Progenitor cell of endocrine pancreas (in vitro differentiated cells): ENCODE data around the gene MTF1. TPM values are rescaled to one million over a fixed set of nuclear protein-coding genes. Genes with fewer than 3 reads are reported as not detected.
"Not testable (repeated sequence)": the region's sequence is repeated elsewhere in the genome, so short reads cannot be mapped to it uniquely, and the experiment has no call there.

ENCODE experiments used
- DNase-seq: peaks from one replicate; pipeline ENCODE4 v3.0.0; 2021; ENCODE audit warnings: low spot score; ENCODE audit not compliant: unreplicated experiment
- H3K27ac Mint-ChIP-seq: 2 replicates; pipeline ENCODE4 v1.8.0; 2021; ENCODE audit warnings: mild to moderate bottlenecking, moderate library complexity, mixed read lengths
- H3K27me3 Mint-ChIP-seq: 2 replicates; pipeline ENCODE4 v1.8.0; 2021; ENCODE audit warnings: mixed read lengths
- H3K36me3 Mint-ChIP-seq: 2 replicates; pipeline ENCODE4 v1.8.0; 2022; ENCODE audit warnings: mixed read lengths; ENCODE audit not compliant: insufficient read depth
- H3K4me1 Mint-ChIP-seq: 2 replicates; pipeline ENCODE4 v1.8.0; 2021; ENCODE audit warnings: low read depth, mixed read lengths
- H3K4me3 Mint-ChIP-seq: 2 replicates; pipeline ENCODE4 v1.8.0; 2021; ENCODE audit warnings: low read depth, mild to moderate bottlenecking, moderate library complexity, mixed read lengths
- H3K9me3 Mint-ChIP-seq: 2 replicates; pipeline ENCODE4 v1.8.0; 2021; ENCODE audit warnings: low read depth, mixed read lengths
- CTCF ChIP-seq: fragments of 200-600 bp; sonication (generic); IDR thresholded peaks from one replicate; pipeline ENCODE4 v1.5.0; 2021; ENCODE audit warnings: antibody characterized with exemption, mild to moderate bottlenecking; ENCODE audit not compliant: unreplicated experiment
- total RNA-seq: library from RNA; stranded (reverse); gene quantifications from 2 replicates; pipeline ENCODE4 v1.2.1, GENCODE V29; 2021

Gene MTF1
- total RNA-seq, 1 donor from 2014 or later, result 15.3 TPM

- Mint-ChIP-seq H3K9me3 (no peaks in the 10 kb centered on the region), H3K27ac (no peak overlapping the region), H3K36me3 (peaks cover 4% of the 10 kb centered on the region), H3K27me3 (peaks cover 3% of the 10 kb centered on the region), H3K4me1 (peaks cover 19% of the 10 kb centered on the region), H3K4me3 (peak overlapping the region; percentile 59)
- no peak for DNase-seq
- no peak for TF ChIP-seq CTCF
These were observed 66.3 kb downstream of the MTF1 start for GRCh38 chr1:37792943-37793686.

GRCh38 chr1:37782491-37782890, 76.9 kb downstream of the MTF1 start:
- H3K4me3 Mint-ChIP-seq, result no peak overlapping the region
- H3K36me3 Mint-ChIP-seq, result no peaks in the 10 kb centered on the region
- peaks cover 37% of the 10 kb centered on the region for H3K27me3 Mint-ChIP-seq
- no peak for TF ChIP-seq CTCF
- DNase-seq, result no peak
- no peak overlapping the region for H3K27ac Mint-ChIP-seq
- H3K4me1 Mint-ChIP-seq, result no peaks in the 10 kb centered on the region
- H3K9me3 Mint-ChIP-seq, result no peaks in the 10 kb centered on the region

GRCh38 chr1:37778654-37779053, 80.7 kb downstream of the MTF1 start:
- Mint-ChIP-seq H3K4me3 (no peak overlapping the region), H3K4me1 (no peaks in the 10 kb centered on the region), H3K9me3 (no peaks in the 10 kb centered on the region), H3K27ac (no peak overlapping the region), H3K36me3 (no peaks in the 10 kb centered on the region), H3K27me3 (peaks cover 30% of the 10 kb centered on the region)
- no peak for DNase-seq
- TF ChIP-seq CTCF, result no peak

GRCh38 chr1:37776946-37777516, 82.4 kb downstream of the MTF1 start:
- Mint-ChIP-seq H3K27me3 (peaks cover 33% of the 10 kb centered on the region), H3K4me1 (no peaks in the 10 kb centered on the region), H3K27ac (no peak overlapping the region), H3K36me3 (no peaks in the 10 kb centered on the region), H3K4me3 (no peak overlapping the region), H3K9me3 (no peaks in the 10 kb centered on the region)
- DNase-seq, result no peak
- TF ChIP-seq CTCF, result no peak

- H3K9me3 Mint-ChIP-seq, H3K27ac Mint-ChIP-seq, H3K36me3 Mint-ChIP-seq, DNase-seq, H3K4me3 Mint-ChIP-seq, H3K4me1 Mint-ChIP-seq: not testable (repeated sequence)
- H3K27me3 Mint-ChIP-seq, result peaks cover 50% of the 10 kb centered on the region
These were observed 88.0 kb downstream of the MTF1 start for GRCh38 chr1:37771440-37771839.

GRCh38 chr1:37767488-37767887, 91.9 kb downstream of the MTF1 start:
- H3K27me3 Mint-ChIP-seq, result peaks cover 86% of the 10 kb centered on the region
- no peaks in the 10 kb centered on the region for H3K36me3 Mint-ChIP-seq
- no peak for DNase-seq
- H3K4me1 Mint-ChIP-seq, result no peaks in the 10 kb centered on the region
- no peak overlapping the region for H3K27ac Mint-ChIP-seq
- no peak for TF ChIP-seq CTCF
- H3K4me3 Mint-ChIP-seq, result no peak overlapping the region
- H3K9me3 Mint-ChIP-seq, result no peaks in the 10 kb centered on the region
